T-cell (primary cell): ENCODE results near the gene FAXC. TPM values are rescaled to one million over a fixed set of nuclear protein-coding genes. Genes with fewer than 3 reads are reported as not detected.

ENCODE experiments used
- ATAC-seq, 4 experiments: fragments of 200-7000 bp in 3 of 4; fragments of 150-1000 bp in 1 of 4; cut with Tn5 transposase; replicated peaks in 1 of 4; 1 replicate in 3 of 4; 2 replicates in 1 of 4; pipeline ENCODE4 v1.10.0; 2021; ENCODE audit warnings: moderate library complexity in 3 of 4, mild to moderate bottlenecking in 2 of 4, moderate number of reproducible peaks in 1 of 4
- CTCF ChIA-PET, 2 donors: fragments of 300-600 bp; sonication (Branson Sonifier 250); formaldehyde crosslinking; loops; one replicate each; lab custom pipeline; 2022; ENCODE audit warnings: antibody characterized with exemption in 2 of 2; lab: Charles Lee
- POLR2A ChIA-PET, 2 donors: fragments of 300-600 bp; sonication (Branson Sonifier 250); formaldehyde crosslinking; loops; one replicate each; lab custom pipeline; 2022; ENCODE audit warnings: antibody characterized with exemption in 2 of 2; lab: Charles Lee
- DNase-seq, 35 experiments: peaks; one replicate each; pipeline versions ENCODE4 v3.0.0 to v3.0.0-alpha.2; 2013 to 2023
- H3K27ac ChIP-seq: one replicate; pipeline ENCODE4 v1.5.1; 2013; ENCODE audit warnings: low read length
- H3K27me3 ChIP-seq, 2 experiments: replicated peaks in 1 of 2; 1 replicate in 1 of 2; 2 replicates in 1 of 2; pipeline versions ENCODE4 v1.6.1 to v1.7.0; 2013; ENCODE audit warnings: low read length in 1 of 2, mixed read lengths in 1 of 2; ENCODE audit not compliant: control insufficient read depth in 2 of 2, insufficient read depth in 2 of 2; ENCODE audit errors: extremely low read depth in 1 of 2
- H3K36me3 ChIP-seq, 2 donors: 1 replicate in 1 of 2; 2 replicates in 1 of 2; pipeline versions ENCODE4 v1.6.1 to v1.7.0; 2013; ENCODE audit warnings: low read length in 1 of 2; ENCODE audit not compliant: control insufficient read depth in 2 of 2, insufficient read depth in 1 of 2; ENCODE audit errors: extremely low read depth in 1 of 2
- H3K4me1 ChIP-seq, 2 experiments: 1 replicate in 1 of 2; 2 replicates in 1 of 2; pipeline versions ENCODE4 v1.6.1 to v1.7.0; 2013; ENCODE audit warnings: low read length in 2 of 2, mixed read lengths in 1 of 2; ENCODE audit not compliant: insufficient read depth in 2 of 2, control insufficient read depth in 1 of 2; ENCODE audit errors: extremely low read depth in 1 of 2
- H3K4me3 ChIP-seq, 2 donors: 1 replicate in 1 of 2; 2 replicates in 1 of 2; pipeline versions ENCODE4 v1.5.1 to v1.7.0; 2013; ENCODE audit warnings: mild to moderate bottlenecking in 2 of 2, low read length in 1 of 2, moderate library complexity in 1 of 2; ENCODE audit not compliant: control insufficient read depth in 1 of 2; ENCODE audit errors: extremely low read depth in 1 of 2
- H3K9me3 ChIP-seq: 2 replicates; pipeline ENCODE4 v1.7.0; 2013
- H3K27ac Mint-ChIP-seq, 2 donors: one replicate each; pipeline ENCODE4 v1.8.0; 2020 to 2021; ENCODE audit warnings: mild to moderate bottlenecking in 2 of 2, mixed read lengths in 2 of 2
- H3K27me3 Mint-ChIP-seq, 2 donors: one replicate each; pipeline ENCODE4 v1.8.0; 2021 to 2022; ENCODE audit warnings: mixed read lengths in 2 of 2
- H3K36me3 Mint-ChIP-seq: one replicate; pipeline ENCODE4 v1.8.0; 2021; ENCODE audit warnings: mixed read lengths
- H3K4me1 Mint-ChIP-seq, 3 donors: one replicate each; pipeline ENCODE4 v1.8.0; 2020 to 2022; ENCODE audit warnings: mixed read lengths in 3 of 3, mild to moderate bottlenecking in 1 of 3
- H3K4me3 Mint-ChIP-seq, 3 donors: one replicate each; pipeline ENCODE4 v1.8.0; 2020 to 2022; ENCODE audit warnings: mild to moderate bottlenecking in 3 of 3, mixed read lengths in 3 of 3, moderate library complexity in 3 of 3
- H3K9me3 Mint-ChIP-seq, 3 donors: one replicate each; pipeline ENCODE4 v1.8.0; 2020 to 2022; ENCODE audit warnings: mixed read lengths in 3 of 3
- WGBS: methylation state at CpG from one replicate; pipeline ENCODE4 v1.1.5; 2013; ENCODE audit warnings: missing lambda C conversion rate; ENCODE audit not compliant: insufficient coverage; 5-methylcytosine and 5-hydroxymethylcytosine counted together
- total RNA-seq, 35 experiments: library from RNA in 6 of 35; stranded (reverse) in 6 of 35; fragments of 120-200 nt in 1 of 35; gene quantifications; one replicate each; pipeline versions ENCODE4 v1.2.1 to v1.2.4 and lab custom pipeline; 2013 to 2026

The FAXC gene
- total RNA-seq (under 1 TPM in 1 of 5 donors, not detected in 4; 0.22 TPM), total RNA-seq (lab: John Stamatoyannopoulos, UW) (0 to 0.21 (median 0) reads per million in 29 experiments)
- total RNA-seq (2013) = not detected

DNA sequence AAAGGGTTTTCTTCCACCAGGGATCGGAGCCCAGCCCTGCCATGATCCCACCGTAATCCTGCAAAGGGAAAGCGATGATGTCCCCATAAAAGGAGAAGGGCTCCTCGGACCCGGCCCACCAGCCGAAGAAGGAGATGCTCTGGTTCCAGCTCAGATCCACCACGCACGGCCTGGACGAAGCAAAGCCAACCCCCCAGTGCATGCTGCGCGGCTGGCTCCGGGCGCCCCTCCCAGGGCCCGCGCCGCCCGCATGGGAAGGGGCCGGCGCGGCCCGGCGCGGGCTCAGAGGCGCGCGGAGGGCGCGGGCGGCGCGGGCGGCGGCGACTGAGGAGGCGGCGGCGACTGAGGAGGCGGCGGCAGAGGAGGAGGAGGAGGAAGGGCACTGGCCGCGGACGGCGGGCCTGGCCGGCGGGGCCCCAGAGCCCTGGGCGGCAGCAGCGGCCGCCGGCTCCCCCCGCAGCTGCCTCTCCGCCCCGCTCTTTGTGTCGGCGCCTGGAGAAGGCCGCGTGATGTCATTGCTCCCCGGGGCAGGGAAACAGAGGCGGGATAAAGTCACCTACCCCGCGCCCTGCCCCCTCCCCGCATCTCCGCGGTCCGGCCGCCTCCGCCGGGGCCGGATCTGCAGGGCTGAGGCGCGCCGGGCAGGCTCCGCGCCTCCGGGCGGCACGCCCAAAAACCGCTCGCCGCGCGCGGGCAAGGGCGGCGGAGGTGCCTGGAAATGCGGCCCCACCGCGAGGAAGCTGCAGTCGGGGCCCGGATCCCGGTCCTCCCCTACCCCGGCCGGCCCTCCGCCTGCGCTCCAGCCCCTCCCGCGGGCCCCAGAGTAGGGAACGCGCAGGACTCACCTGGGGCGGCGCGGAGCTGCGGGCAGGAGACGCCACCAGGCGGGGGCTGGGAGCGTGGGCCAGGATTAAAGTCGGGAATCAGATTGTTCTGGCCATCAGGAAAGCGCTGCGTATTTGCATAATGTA lies at the start of gene FAXC:
FAXC (minus strand) TSS at position 504 of the 971 bp plus-strand sequence; CDS start at position 202, 302 bp downstream.
- Histone ChIP-seq H3K36me3 (no peaks in the 10 kb centered on the region), H3K27ac (no peak within 1 kb of the TSS), H3K4me3 (peak within 1 kb of the TSS in 1 of 2 donors; percentile 25), H3K4me1 (peaks cover 0 to 8% of the 10 kb centered on the region in 2 experiments), H3K27me3 (peaks cover 20 to 46% of the 10 kb centered on the region in 2 experiments), H3K9me3 (no peaks in the 10 kb centered on the region)
- peak in 1 of 4 experiments; percentile 36 for ATAC-seq
- H3K9me3 Mint-ChIP-seq = no peaks in the 10 kb centered on the region
- POLR2A ChIA-PET = no interaction called here
- H3K4me1 Mint-ChIP-seq = peaks cover under 1 to 7% (median 6%) of the 10 kb centered on the region in 3 donors
- H3K36me3 Mint-ChIP-seq = no peaks in the 10 kb centered on the region
- peak in 1 of 35 experiments; percentile 0 for DNase-seq
- H3K4me3 Mint-ChIP-seq = peak within 1 kb of the TSS; percentile 17 to 48 (median 21)
- WGBS = 2% methylated on average over 100 of the region's 108 CpGs
- CTCF ChIA-PET = no interaction called here
- peaks cover 47 to 67% of the 10 kb centered on the region in 2 donors for H3K27me3 Mint-ChIP-seq
- no peak within 1 kb of the TSS for H3K27ac Mint-ChIP-seq

GRCh38 chr6:99397287-99397686 lies 47.8 kb upstream of the FAXC start:
- Mint-ChIP-seq H3K4me1 (peaks cover 16 to 26% (median 19%) of the 10 kb centered on the region in 3 donors), H3K27me3 (no peaks in the 10 kb centered on the region), H3K9me3 (no peaks in the 10 kb centered on the region), H3K36me3 (peaks cover 20% of the 10 kb centered on the region), H3K4me3 (no peak overlapping the region), H3K27ac (no peak overlapping the region)
- WGBS = no CpG with 5 or more reads among the region's 1 CpG
- Histone ChIP-seq H3K9me3 (no peaks in the 10 kb centered on the region), H3K27me3 (no peaks in the 10 kb centered on the region), H3K27ac (no peak overlapping the region), H3K36me3 (peaks cover 7 to 28% of the 10 kb centered on the region in 2 donors), H3K4me3 (no peak overlapping the region), H3K4me1 (peaks cover 2 to 4% of the 10 kb centered on the region in 2 experiments)
- ATAC-seq (peak in 2 of 4 experiments; percentile 4 to 8), DNase-seq (no peak)
- ChIA-PET POLR2A (interaction anchor here in 1 of 2 donors (0.6 to 0.8 kb wide), 2 partner anchors 27 to 469 kb away, joined by 3 read pairs; no protein-coding TSS in a partner anchor), CTCF (no interaction called here)

DNA sequence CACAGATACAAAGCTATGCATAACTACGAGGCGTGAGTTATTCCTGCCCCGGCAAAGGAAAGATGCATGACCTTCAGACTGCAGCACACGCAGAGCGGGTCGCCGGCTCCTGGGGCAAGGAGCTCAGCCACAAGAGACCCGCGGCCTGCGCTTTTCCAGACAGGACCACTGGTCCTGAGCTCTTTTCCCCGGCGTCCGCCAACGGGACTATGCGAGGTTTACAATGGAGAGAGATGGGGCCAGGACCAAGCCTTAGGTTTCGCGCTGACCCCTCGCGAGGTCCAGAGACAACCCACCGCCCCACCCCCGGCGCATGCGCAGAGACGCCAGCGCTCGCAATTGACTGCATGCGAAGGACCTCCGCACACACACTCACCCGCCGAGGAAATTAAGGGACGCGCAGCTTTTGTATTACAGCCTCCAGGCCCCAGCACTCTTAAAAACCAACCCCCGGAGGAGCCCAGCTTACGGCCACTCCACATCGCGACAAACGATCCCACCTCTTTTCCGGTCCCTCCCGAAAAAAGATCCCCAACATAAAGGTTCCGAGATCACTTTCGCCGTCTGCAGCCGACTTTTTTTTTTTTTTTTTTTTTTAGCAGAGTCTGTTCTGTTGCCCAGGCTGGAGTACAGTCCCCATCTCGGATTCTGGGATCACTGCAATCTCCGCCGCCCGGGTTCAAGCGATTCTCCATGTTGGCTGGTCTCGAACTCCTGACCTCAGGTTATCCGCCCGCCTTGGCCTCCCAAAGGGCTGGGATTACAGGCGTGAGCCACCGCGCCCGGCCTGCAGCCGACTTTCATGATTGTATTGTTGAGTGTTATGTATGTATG lies 44.4 kb upstream of the FAXC start, which contains the start of gene COQ3:
COQ3 (minus strand) TSS at position 498 of the 834 bp plus-strand sequence; CDS start at position 482, 16 bp downstream.
- POLR2A ChIA-PET = interaction anchor here (0.6 to 1.8 kb wide), 7 partner anchors 16 to 226 kb away, joined by 4 to 10 read pairs (median 6); partner anchors contain the start of gene PNISR (in 1 of the 2)

DNA sequence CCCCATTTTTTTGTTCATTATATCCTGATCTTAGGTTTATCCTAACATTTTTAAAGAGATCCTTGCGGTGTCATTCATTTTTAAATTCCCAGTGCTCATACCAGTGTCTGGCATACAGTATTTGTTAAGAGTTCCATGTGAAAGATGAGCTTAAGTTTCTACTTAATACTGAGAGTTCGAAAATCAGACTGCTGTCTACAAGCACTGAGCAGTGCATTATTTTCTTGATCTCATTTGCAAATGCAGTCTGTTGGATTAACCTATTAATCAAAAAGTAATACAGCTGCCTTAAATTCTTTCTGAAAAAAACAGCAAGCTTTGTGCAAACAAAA lies 43.9 kb upstream of the FAXC start:
- ATAC-seq = peak in 3 of 4 experiments; percentile 3 to 9 (median 4)
- Histone ChIP-seq H3K9me3 (no peaks in the 10 kb centered on the region), H3K27me3 (no peaks in the 10 kb centered on the region), H3K4me3 (peak overlapping the region; percentile 60 to 98), H3K27ac (no peak overlapping the region), H3K36me3 (peaks cover 3% of the 10 kb centered on the region in 2 donors), H3K4me1 (peaks cover 2 to 4% of the 10 kb centered on the region in 2 experiments)
- WGBS = 0% methylated on average over 1 of the region's 2 CpGs
- Mint-ChIP-seq H3K4me1 (peaks cover 19 to 27% (median 21%) of the 10 kb centered on the region in 3 donors), H3K27me3 (no peaks in the 10 kb centered on the region), H3K9me3 (no peaks in the 10 kb centered on the region), H3K27ac (peak overlapping the region; percentile 80 to 94), H3K36me3 (no peaks in the 10 kb centered on the region), H3K4me3 (peak overlapping the region; percentile 93 to 96 (median 94))
- POLR2A ChIA-PET = interaction anchor here (0.6 to 1.8 kb wide), 7 partner anchors 16 to 227 kb away, joined by 4 to 10 read pairs (median 6); partner anchors contain the start of gene PNISR (in 1 of the 2)
- CTCF ChIA-PET = interaction anchor here (0.9 to 1.2 kb wide), 4 partner anchors 9 to 33 kb away, joined by 3 to 5 read pairs (median 4); no protein-coding TSS in a partner anchor
- DNase-seq = no peak

More for the DNA sequence above, 44.4 kb upstream of the FAXC start, which contains the start of gene COQ3:
- ATAC-seq = peak; percentile 68 to 74 (median 72)
- Histone ChIP-seq H3K4me3 (peak within 1 kb of the TSS; percentile 60 to 98), H3K27me3 (no peaks in the 10 kb centered on the region), H3K9me3 (no peaks in the 10 kb centered on the region), H3K4me1 (peaks cover 2 to 4% of the 10 kb centered on the region in 2 experiments), H3K27ac (peak within 1 kb of the TSS; percentile 26), H3K36me3 (peaks cover 3% of the 10 kb centered on the region in 2 donors)
- no peaks in the 10 kb centered on the region for H3K36me3 Mint-ChIP-seq
- WGBS = 0% methylated on average over 35 of the region's 56 CpGs
- peak within 1 kb of the TSS; percentile 93 to 96 (median 94) for H3K4me3 Mint-ChIP-seq
- peak; percentile 6 to 70 (median 48) for DNase-seq
- no peaks in the 10 kb centered on the region for H3K9me3 Mint-ChIP-seq
- CTCF ChIA-PET = interaction anchor here (0.9 to 1.2 kb wide), 4 partner anchors 9 to 32 kb away, joined by 3 to 5 read pairs (median 4); no protein-coding TSS in a partner anchor
- peak within 1 kb of the TSS; percentile 80 to 94 for H3K27ac Mint-ChIP-seq
- peaks cover 19 to 27% (median 21%) of the 10 kb centered on the region in 3 donors for H3K4me1 Mint-ChIP-seq
- H3K27me3 Mint-ChIP-seq = no peaks in the 10 kb centered on the region

GRCh38 chr6:99390896-99391295 lies 41.4 kb upstream of the FAXC start:
- H3K4me1 Mint-ChIP-seq = peaks cover 19 to 35% (median 23%) of the 10 kb centered on the region in 3 donors
- DNase-seq = no peak
- H3K36me3 ChIP-seq = no peaks in the 10 kb centered on the region
- H3K9me3 ChIP-seq = no peaks in the 10 kb centered on the region
- no peak overlapping the region for H3K27ac ChIP-seq
- H3K4me3 Mint-ChIP-seq = no peak overlapping the region
- H3K36me3 Mint-ChIP-seq = no peaks in the 10 kb centered on the region
- no peak for ATAC-seq
- no peaks in the 10 kb centered on the region for H3K9me3 Mint-ChIP-seq
- no peaks in the 10 kb centered on the region for H3K27me3 ChIP-seq
- H3K27ac Mint-ChIP-seq = no peak overlapping the region
- H3K27me3 Mint-ChIP-seq = no peaks in the 10 kb centered on the region
- H3K4me3 ChIP-seq = no peak overlapping the region
- CTCF ChIA-PET = no interaction called here
- peaks cover 2 to 4% of the 10 kb centered on the region in 2 experiments for H3K4me1 ChIP-seq
- POLR2A ChIA-PET = no interaction called here
- no CpG with 5 or more reads among the region's 3 CpGs for WGBS
